Astrocyte (in vitro differentiated cells and primary cell): ENCODE measurements around the gene IST1.

Experiments
- CTCF ChIP-seq: IDR thresholded peaks from 2 replicates; pipeline ENCODE4 v1.5.1; 2011; ENCODE audit warnings: low read depth, mild to moderate bottlenecking, inconsistent platforms, low read length, moderate library complexity; ENCODE audit not compliant: insufficient read depth
- EZH2 ChIP-seq: IDR thresholded peaks from 2 replicates; pipeline ENCODE4 v1.6.1; 2012; ENCODE audit warnings: mild to moderate bottlenecking, low read length, inconsistent platforms; ENCODE audit not compliant: insufficient read depth

- TF ChIP-seq CTCF (no peak), EZH2 (no peak)
Observed at GRCh38 chr16:71974068-71974818, 78.9 kb downstream of the IST1 start.
